Thoracic aorta (tissue), 2 donors: ENCODE measurements around the gene CNBD2. TPM values are rescaled to one million over a fixed set of nuclear protein-coding genes. Genes with fewer than 3 reads are reported as not detected.
"Not testable (repeated sequence)": the region's sequence is repeated elsewhere in the genome, so short reads cannot be mapped to it uniquely, and the experiment has no call there.

ENCODE experiments used
- ATAC-seq: fragments of 150-250 bp; one replicate; pipeline ENCODE4 v1.8.0; 2017; ENCODE audit warnings: low read depth; ENCODE audit not compliant: insufficient number of reproducible peaks, low FRiP score
- DNase-seq: peaks from one replicate; pipeline ENCODE4 v3.0.0-alpha.2; 2020; ENCODE audit warnings: low spot score
- H3K27ac ChIP-seq, 2 donors: fragments of 200-600 bp; sonication (generic); 1 replicate in 1 of 2; 2 replicates in 1 of 2; pipeline ENCODE4 v1.5.1; 2016; ENCODE audit warnings: mild to moderate bottlenecking in 2 of 2, moderate library complexity in 2 of 2
- H3K27me3 ChIP-seq: fragments of 200-600 bp; sonication (generic); replicated peaks from 2 replicates; pipeline ENCODE4 v1.6.0; 2016; ENCODE audit warnings: mild to moderate bottlenecking; ENCODE audit not compliant: insufficient read depth
- H3K36me3 ChIP-seq: fragments of 200-600 bp; sonication (generic); one replicate; pipeline ENCODE4 v1.5.1; 2016
- H3K4me1 ChIP-seq, 2 donors: fragments of 200-600 bp; sonication (generic); 1 replicate in 1 of 2; 2 replicates in 1 of 2; pipeline versions ENCODE4 v1.5.1 to v1.6.0; 2016; ENCODE audit warnings: low read depth in 2 of 2, mild to moderate bottlenecking in 1 of 2; ENCODE audit not compliant: control insufficient read depth in 1 of 2
- H3K4me3 ChIP-seq: fragments of 200-600 bp; sonication (generic); 2 replicates; pipeline ENCODE4 v1.5.1; 2016; ENCODE audit warnings: mild to moderate bottlenecking
- H3K9me3 ChIP-seq: fragments of 200-600 bp; sonication (generic); 2 replicates; pipeline ENCODE4 v1.5.1; 2016
- CTCF ChIP-seq: fragments of 200-600 bp; sonication (generic); IDR thresholded peaks from one replicate; pipeline ENCODE4 v1.5.1; 2019; ENCODE audit warnings: antibody characterized with exemption
- total RNA-seq, 2 donors: library from RNA; depleted of rRNA; stranded (reverse); fragments of >200 nt; gene quantifications; one replicate each; pipeline versions ENCODE4 v1.1.0 to v1.2.3, GENCODE V29; 2016

The CNBD2 gene
- total RNA-seq, 2 donors from 2014 or later, result 1.2 to 2.6 TPM

GRCh38 chr20:36079486-36079885, 111.1 kb downstream of the CNBD2 start:
- Histone ChIP-seq H3K27ac (no peak overlapping the region), H3K4me3 (no peak overlapping the region), H3K36me3 (no peaks in the 10 kb centered on the region), H3K9me3 (no peaks in the 10 kb centered on the region), H3K4me1 (no peaks in the 10 kb centered on the region), H3K27me3 (no peaks in the 10 kb centered on the region)
- ATAC-seq, result no peak
- TF ChIP-seq CTCF, result no peak
- no peak for DNase-seq

- not testable (repeated sequence) for H3K9me3 ChIP-seq, H3K36me3 ChIP-seq, H3K4me1 ChIP-seq, ATAC-seq, H3K27me3 ChIP-seq, H3K27ac ChIP-seq, DNase-seq, H3K4me3 ChIP-seq
Measured at GRCh38 chr20:36079984-36080383, 111.6 kb downstream of the CNBD2 start.

Other genes starting within 250 kb of the CNBD2 start
- gene RBM39, start 226.3 kb upstream of the CNBD2 start, total RNA-seq, result 100 to 1,000 TPM; 232 to 413 TPM
- 10 to 100 TPM; 35.8 to 46.8 TPM for gene PHF20, start 196.6 kb upstream of the CNBD2 start, total RNA-seq
- 10 to 100 TPM; 42.3 to 87.2 TPM for gene SCAND1, start 14.1 kb upstream of the CNBD2 start, total RNA-seq
- gene EPB41L1, start 186.2 kb downstream of the CNBD2 start, total RNA-seq, result 100 to 1,000 TPM in 1 of 2 donors, 10 to 100 TPM in 1; 81.1 to 102 TPM